Measurements from ENCODE around the gene MNAT1.

- TF ChIP-seq, protein P1, sequence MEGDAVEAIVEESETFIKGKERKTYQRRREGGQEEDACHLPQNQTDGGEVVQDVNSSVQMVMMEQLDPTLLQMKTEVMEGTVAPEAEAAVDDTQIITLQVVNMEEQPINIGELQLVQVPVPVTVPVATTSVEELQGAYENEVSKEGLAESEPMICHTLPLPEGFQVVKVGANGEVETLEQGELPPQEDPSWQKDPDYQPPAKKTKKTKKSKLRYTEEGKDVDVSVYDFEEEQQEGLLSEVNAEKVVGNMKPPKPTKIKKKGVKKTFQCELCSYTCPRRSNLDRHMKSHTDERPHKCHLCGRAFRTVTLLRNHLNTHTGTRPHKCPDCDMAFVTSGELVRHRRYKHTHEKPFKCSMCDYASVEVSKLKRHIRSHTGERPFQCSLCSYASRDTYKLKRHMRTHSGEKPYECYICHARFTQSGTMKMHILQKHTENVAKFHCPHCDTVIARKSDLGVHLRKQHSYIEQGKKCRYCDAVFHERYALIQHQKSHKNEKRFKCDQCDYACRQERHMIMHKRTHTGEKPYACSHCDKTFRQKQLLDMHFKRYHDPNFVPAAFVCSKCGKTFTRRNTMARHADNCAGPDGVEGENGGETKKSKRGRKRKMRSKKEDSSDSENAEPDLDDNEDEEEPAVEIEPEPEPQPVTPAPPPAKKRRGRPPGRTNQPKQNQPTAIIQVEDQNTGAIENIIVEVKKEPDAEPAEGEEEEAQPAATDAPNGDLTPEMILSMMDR (conservative IDR thresholded peaks at IDR 0.05; ENCODE audit: low read depth in 2 of 2) = no peak
- TF ChIP-seq POLR2AphosphoS5 (IDR thresholded peaks at IDR 0.05; ENCODE audit: low read depth) (no peak), EZH2phosphoT487 (IDR thresholded peaks at IDR 0.05; ENCODE audit: unreplicated experiment) (no peak), EZH2 (IDR thresholded peaks at IDR 0.05; ENCODE audit: low read depth, unreplicated experiment) (no peak), STAT1 (IDR thresholded peaks at IDR 0.05; ENCODE audit: unreplicated experiment) (no peak), CREB1 (CRISPR knock-in tag; IDR thresholded peaks at IDR 0.05; ENCODE audit: low read depth) (no peak), JUNB (IDR thresholded peaks at IDR 0.05; ENCODE audit: unreplicated experiment) (no peak), ZNF114 (CRISPR knock-in tag; IDR thresholded peaks at IDR 0.05) (no peak), ZNF331 (CRISPR knock-in tag; IDR thresholded peaks at IDR 0.05; ENCODE audit: low read depth) (no peak)
- TF ChIP-seq, protein P2, sequence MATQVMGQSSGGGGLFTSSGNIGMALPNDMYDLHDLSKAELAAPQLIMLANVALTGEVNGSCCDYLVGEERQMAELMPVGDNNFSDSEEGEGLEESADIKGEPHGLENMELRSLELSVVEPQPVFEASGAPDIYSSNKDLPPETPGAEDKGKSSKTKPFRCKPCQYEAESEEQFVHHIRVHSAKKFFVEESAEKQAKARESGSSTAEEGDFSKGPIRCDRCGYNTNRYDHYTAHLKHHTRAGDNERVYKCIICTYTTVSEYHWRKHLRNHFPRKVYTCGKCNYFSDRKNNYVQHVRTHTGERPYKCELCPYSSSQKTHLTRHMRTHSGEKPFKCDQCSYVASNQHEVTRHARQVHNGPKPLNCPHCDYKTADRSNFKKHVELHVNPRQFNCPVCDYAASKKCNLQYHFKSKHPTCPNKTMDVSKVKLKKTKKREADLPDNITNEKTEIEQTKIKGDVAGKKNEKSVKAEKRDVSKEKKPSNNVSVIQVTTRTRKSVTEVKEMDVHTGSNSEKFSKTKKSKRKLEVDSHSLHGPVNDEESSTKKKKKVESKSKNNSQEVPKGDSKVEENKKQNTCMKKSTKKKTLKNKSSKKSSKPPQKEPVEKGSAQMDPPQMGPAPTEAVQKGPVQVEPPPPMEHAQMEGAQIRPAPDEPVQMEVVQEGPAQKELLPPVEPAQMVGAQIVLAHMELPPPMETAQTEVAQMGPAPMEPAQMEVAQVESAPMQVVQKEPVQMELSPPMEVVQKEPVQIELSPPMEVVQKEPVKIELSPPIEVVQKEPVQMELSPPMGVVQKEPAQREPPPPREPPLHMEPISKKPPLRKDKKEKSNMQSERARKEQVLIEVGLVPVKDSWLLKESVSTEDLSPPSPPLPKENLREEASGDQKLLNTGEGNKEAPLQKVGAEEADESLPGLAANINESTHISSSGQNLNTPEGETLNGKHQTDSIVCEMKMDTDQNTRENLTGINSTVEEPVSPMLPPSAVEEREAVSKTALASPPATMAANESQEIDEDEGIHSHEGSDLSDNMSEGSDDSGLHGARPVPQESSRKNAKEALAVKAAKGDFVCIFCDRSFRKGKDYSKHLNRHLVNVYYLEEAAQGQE (IDR thresholded peaks at IDR 0.05; ENCODE audit: unreplicated experiment) = no peak
- TF ChIP-seq, protein P3, sequence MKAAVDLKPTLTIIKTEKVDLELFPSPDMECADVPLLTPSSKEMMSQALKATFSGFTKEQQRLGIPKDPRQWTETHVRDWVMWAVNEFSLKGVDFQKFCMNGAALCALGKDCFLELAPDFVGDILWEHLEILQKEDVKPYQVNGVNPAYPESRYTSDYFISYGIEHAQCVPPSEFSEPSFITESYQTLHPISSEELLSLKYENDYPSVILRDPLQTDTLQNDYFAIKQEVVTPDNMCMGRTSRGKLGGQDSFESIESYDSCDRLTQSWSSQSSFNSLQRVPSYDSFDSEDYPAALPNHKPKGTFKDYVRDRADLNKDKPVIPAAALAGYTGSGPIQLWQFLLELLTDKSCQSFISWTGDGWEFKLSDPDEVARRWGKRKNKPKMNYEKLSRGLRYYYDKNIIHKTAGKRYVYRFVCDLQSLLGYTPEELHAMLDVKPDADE (IDR thresholded peaks at IDR 0.05) = no peak
Measured at GRCh38 chr14:60738843-60739508, 4.4 kb downstream of the MNAT1 start.
